A673 (cell line): ENCODE results near the gene ASTN2. TPM values are rescaled to one million over a fixed set of nuclear protein-coding genes. Genes with fewer than 3 reads are reported as not detected.

Source experiments
- BruUV-seq: library from RNA; stranded (reverse); fragments of 400-500 nt; replicated peaks from 2 replicates; lab custom pipeline; 2021; lab: Mats Ljungman, UMichigan
- CTCF ChIA-PET: fragments of 300-600 bp; sonication (Branson Sonifier 250); formaldehyde crosslinking; loops from one replicate; lab custom pipeline; 2022; ENCODE audit warnings: antibody characterized with exemption; lab: Charles Lee
- POLR2A ChIA-PET: fragments of 300-600 bp; sonication (Branson Sonifier 250); formaldehyde crosslinking; loops from one replicate; lab custom pipeline; 2022; ENCODE audit warnings: antibody characterized with exemption; ENCODE audit not compliant: low non-redundant PET; lab: Charles Lee
- DNase-seq: peaks from one replicate; pipeline ENCODE4 v3.0.0-alpha.2; 2015; ENCODE audit warnings: low spot score
- H3K27ac ChIP-seq: fragments of 200-600 bp; sonication (generic); 2 replicates; pipeline ENCODE4 v1.5.1; 2016; ENCODE audit warnings: mixed run types, low read depth, mild to moderate bottlenecking, mixed read lengths, antibody characterized with exemption, low read length; ENCODE audit not compliant: poor library complexity, severe bottlenecking
- H3K27me3 ChIP-seq: fragments of 200-600 bp; sonication (generic); replicated peaks from 2 replicates; pipeline ENCODE4 v1.6.1; 2017; ENCODE audit warnings: mixed run types, low read depth, mild to moderate bottlenecking, mixed read lengths, antibody characterized with exemption, low read length; ENCODE audit not compliant: insufficient read depth, poor library complexity
- H3K36me3 ChIP-seq: fragments of 200-600 bp; sonication (generic); 2 replicates; pipeline ENCODE4 v1.6.1; 2016; ENCODE audit warnings: mixed run types, mild to moderate bottlenecking, mixed read lengths, antibody characterized with exemption, low read length; ENCODE audit not compliant: insufficient read depth, poor library complexity, severe bottlenecking
- H3K4me1 ChIP-seq: fragments of 200-600 bp; sonication (generic); 2 replicates; pipeline ENCODE4 v1.6.1; 2017; ENCODE audit warnings: mixed run types, mild to moderate bottlenecking, mixed read lengths, antibody characterized with exemption, low read length; ENCODE audit not compliant: insufficient read depth, poor library complexity, severe bottlenecking
- H3K4me3 ChIP-seq: fragments of 200-600 bp; sonication (generic); 2 replicates; pipeline ENCODE4 v1.5.1; 2016; ENCODE audit warnings: low read depth, mixed run types, mild to moderate bottlenecking, mixed read lengths, low read length; ENCODE audit not compliant: poor library complexity, severe bottlenecking
- H3K9me3 ChIP-seq: fragments of 200-600 bp; sonication (generic); 2 replicates; pipeline ENCODE4 v1.6.1; 2016; ENCODE audit warnings: mixed run types, low read depth, mild to moderate bottlenecking, mixed read lengths, antibody characterized with exemption, low read length; ENCODE audit not compliant: poor library complexity, severe bottlenecking
- EZH2 ChIP-seq: fragments of 200-600 bp; sonication (generic); IDR thresholded peaks from 2 replicates; pipeline ENCODE4 v1.6.1; 2017; ENCODE audit warnings: borderline replicate concordance, low read depth, mild to moderate bottlenecking, mixed read lengths, antibody characterized with exemption, low read length; ENCODE audit not compliant: poor library complexity, severe bottlenecking
- intact Hi-C: fragments of 100-400 bp; cut with micrococcal nuclease; formaldehyde crosslinking; loops from one replicate; pipeline ENCODE4 v1.10.0; 2022; ENCODE audit not compliant: unreplicated experiment
- total RNA-seq: library from RNA; stranded (reverse); gene quantifications from 2 replicates; pipeline ENCODE4 v1.2.3, GENCODE V29; 2021
- TF ChIP-seq, protein P1 (sequence below): fragments of 300-800, 200-600 bp; sonication (generic); conservative IDR thresholded peaks from 2 replicates; pipeline ENCODE4 v1.5.1; 2017; ENCODE audit warnings: low read depth, mild to moderate bottlenecking, antibody characterized with exemption, low read length, moderate library complexity, mixed read lengths

The ASTN2 gene
- total RNA-seq, 1 experiment from 2014 or later = 3.4 TPM

DNA sequence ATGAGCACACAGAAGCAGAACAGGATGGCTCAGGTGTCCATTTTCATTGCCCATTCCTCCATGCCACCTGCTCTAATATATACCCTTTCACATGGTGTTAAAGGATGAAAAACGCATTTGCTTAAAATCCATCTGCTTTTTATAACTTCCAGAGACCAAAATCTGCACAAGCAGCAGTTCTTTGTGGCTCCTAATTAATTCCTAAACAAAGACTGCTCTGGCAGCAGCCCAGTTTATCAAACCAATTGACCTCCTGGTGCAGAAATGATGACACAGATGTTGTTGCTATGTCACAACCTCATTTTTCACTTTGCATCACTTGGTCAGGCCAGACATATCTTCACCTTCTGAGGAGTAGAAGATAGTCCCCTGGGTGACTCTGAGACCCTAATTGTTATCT lies 141.2 kb downstream of the ASTN2 start:
- H3K27ac ChIP-seq = no peak overlapping the region
- CTCF ChIA-PET = no interaction called here
- H3K4me1 ChIP-seq = no peaks in the 10 kb centered on the region
- intact Hi-C loops = no loop called here
- H3K36me3 ChIP-seq = no peaks in the 10 kb centered on the region
- H3K27me3 ChIP-seq = no peaks in the 10 kb centered on the region
- DNase-seq = no peak
- POLR2A ChIA-PET = no interaction called here
- TF ChIP-seq, protein P1, sequence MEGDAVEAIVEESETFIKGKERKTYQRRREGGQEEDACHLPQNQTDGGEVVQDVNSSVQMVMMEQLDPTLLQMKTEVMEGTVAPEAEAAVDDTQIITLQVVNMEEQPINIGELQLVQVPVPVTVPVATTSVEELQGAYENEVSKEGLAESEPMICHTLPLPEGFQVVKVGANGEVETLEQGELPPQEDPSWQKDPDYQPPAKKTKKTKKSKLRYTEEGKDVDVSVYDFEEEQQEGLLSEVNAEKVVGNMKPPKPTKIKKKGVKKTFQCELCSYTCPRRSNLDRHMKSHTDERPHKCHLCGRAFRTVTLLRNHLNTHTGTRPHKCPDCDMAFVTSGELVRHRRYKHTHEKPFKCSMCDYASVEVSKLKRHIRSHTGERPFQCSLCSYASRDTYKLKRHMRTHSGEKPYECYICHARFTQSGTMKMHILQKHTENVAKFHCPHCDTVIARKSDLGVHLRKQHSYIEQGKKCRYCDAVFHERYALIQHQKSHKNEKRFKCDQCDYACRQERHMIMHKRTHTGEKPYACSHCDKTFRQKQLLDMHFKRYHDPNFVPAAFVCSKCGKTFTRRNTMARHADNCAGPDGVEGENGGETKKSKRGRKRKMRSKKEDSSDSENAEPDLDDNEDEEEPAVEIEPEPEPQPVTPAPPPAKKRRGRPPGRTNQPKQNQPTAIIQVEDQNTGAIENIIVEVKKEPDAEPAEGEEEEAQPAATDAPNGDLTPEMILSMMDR = no peak
- TF ChIP-seq EZH2 = no peak
- no TSS peak for BruUV-seq
- no peak overlapping the region for H3K4me3 ChIP-seq
- H3K9me3 ChIP-seq = no peaks in the 10 kb centered on the region

- H3K4me1 ChIP-seq = no peaks in the 10 kb centered on the region
- CTCF ChIA-PET = no interaction called here
- H3K36me3 ChIP-seq = no peaks in the 10 kb centered on the region
- BruUV-seq = no TSS peak
- intact Hi-C loops = no loop called here
- H3K4me3 ChIP-seq = no peak overlapping the region
- no peak for DNase-seq
- H3K9me3 ChIP-seq = no peaks in the 10 kb centered on the region
- no peak overlapping the region for H3K27ac ChIP-seq
- POLR2A ChIA-PET = no interaction called here
- TF ChIP-seq EZH2 = no peak
- TF ChIP-seq, protein P1 = no peak
- peaks cover 6% of the 10 kb centered on the region for H3K27me3 ChIP-seq
These were observed 145.9 kb downstream of the ASTN2 start for GRCh38 chr9:117268847-117269446.

- TF ChIP-seq EZH2 = no peak
- TF ChIP-seq, protein P1 = no peak
- no TSS peak for BruUV-seq
- ChIA-PET CTCF (no interaction called here), POLR2A (no interaction called here)
- peaks cover 10% of the 10 kb centered on the region for H3K27me3 ChIP-seq
- no peak for DNase-seq
- H3K27ac ChIP-seq = no peak overlapping the region
- intact Hi-C loops = no loop called here
- no peak overlapping the region for H3K4me3 ChIP-seq
- H3K36me3 ChIP-seq = no peaks in the 10 kb centered on the region
- H3K4me1 ChIP-seq = no peaks in the 10 kb centered on the region
- H3K9me3 ChIP-seq = no peaks in the 10 kb centered on the region
These were observed 147.9 kb downstream of the ASTN2 start for GRCh38 chr9:117266855-117267497.
